Measurements from ENCODE around the gene FOXP3. TPM values are rescaled to one million over a fixed set of nuclear protein-coding genes. Genes with fewer than 3 reads are reported as not detected.

Gene FOXP3
- total RNA-seq, 2 donors from 2014 or later = 0.21 to 0.30 TPM

DNA sequence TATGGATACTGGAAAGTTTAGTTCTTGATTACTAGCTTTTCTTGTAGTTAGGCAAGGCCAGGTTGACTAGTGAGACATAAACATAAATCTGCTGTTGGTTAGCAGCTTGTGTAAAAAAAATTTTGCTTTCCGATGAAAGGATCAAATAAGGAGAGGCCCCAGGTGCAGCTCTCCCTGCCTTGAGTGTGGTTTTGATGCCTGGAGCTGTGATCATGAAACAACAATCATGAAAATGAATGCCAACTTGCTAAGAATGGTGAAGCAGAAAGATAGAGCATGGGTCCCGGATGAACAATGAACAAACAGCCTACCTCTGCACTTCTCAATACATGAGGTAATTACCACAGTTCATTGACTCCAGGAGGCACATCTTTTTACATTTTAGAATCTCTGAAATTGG, 50.1 kb downstream of the FOXP3 start:
- intact Hi-C loops (cut with DNase I) = no loop called here
- Histone ChIP-seq H3K27me3 (no peaks in the 10 kb centered on the region), H3K4me3 (no peak overlapping the region), H3K9ac (ENCODE audit: low read depth in 2 of 2, low read length in 2 of 2) (no peak overlapping the region), H3K27ac (no peak overlapping the region), H3K36me3 (no peaks in the 10 kb centered on the region), H3K4me1 (no peaks in the 10 kb centered on the region), H3K9me3 (no peaks in the 10 kb centered on the region)
- DNase-seq = no peak
- TF ChIP-seq, protein P1, sequence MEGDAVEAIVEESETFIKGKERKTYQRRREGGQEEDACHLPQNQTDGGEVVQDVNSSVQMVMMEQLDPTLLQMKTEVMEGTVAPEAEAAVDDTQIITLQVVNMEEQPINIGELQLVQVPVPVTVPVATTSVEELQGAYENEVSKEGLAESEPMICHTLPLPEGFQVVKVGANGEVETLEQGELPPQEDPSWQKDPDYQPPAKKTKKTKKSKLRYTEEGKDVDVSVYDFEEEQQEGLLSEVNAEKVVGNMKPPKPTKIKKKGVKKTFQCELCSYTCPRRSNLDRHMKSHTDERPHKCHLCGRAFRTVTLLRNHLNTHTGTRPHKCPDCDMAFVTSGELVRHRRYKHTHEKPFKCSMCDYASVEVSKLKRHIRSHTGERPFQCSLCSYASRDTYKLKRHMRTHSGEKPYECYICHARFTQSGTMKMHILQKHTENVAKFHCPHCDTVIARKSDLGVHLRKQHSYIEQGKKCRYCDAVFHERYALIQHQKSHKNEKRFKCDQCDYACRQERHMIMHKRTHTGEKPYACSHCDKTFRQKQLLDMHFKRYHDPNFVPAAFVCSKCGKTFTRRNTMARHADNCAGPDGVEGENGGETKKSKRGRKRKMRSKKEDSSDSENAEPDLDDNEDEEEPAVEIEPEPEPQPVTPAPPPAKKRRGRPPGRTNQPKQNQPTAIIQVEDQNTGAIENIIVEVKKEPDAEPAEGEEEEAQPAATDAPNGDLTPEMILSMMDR (IDR thresholded peaks at IDR 0.05) = no peak

DNA sequence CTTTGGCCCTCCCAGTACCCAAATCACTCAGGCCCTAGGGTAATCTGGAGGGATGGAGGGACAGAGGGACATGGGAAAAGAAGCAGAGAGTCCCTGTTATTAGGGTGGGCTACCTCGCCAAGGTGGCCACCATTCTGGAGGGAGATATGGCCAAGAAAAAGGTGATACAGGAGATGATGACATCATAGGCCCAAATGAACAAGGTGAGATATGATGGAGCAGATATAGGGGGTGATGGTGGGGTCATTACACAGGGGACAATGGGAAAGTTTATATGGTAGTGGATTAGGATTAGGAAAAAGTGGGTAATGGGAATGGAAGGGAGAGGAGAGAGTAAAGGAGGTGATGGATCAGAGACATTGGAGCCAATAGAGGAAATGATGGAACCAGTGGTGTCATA, 51.6 kb downstream of the FOXP3 start:
- H3K4me3 ChIP-seq = no peak overlapping the region
- DNase-seq = no peak

DNA sequence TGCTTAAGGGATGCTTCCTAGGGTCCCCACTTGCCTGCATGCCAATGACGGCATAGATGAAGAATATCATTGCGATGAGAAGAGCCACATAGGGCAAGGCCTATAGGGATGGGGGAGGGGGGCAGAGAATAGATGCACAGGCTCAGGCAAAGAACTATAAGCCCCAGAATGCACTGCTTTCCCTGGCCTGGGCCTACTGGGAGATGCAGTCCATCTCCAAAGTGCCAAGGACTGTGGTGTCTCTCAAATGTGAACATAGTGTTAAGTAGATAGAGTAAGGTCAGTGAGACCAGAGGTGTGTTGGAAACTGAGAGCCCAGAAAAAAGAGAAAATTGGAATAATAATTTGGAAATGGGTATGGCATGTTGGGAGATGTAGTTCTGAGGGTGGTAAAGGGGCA, 52.3 kb downstream of the FOXP3 start:
- intact Hi-C loops (cut with DNase I) = no loop called here

More for the DNA sequence above, 51.6 kb downstream of the FOXP3 start:
- Histone ChIP-seq H3K4me1 (no peaks in the 10 kb centered on the region), H3K27ac (no peak overlapping the region), H3K9ac (ENCODE audit: low read depth in 2 of 2, low read length in 2 of 2) (no peak overlapping the region), H3K36me3 (no peaks in the 10 kb centered on the region), H3K9me3 (no peaks in the 10 kb centered on the region), H3K27me3 (no peaks in the 10 kb centered on the region)
- TF ChIP-seq, protein P1 (IDR thresholded peaks at IDR 0.05) = no peak
- intact Hi-C loops (cut with DNase I) = no loop called here

DNA sequence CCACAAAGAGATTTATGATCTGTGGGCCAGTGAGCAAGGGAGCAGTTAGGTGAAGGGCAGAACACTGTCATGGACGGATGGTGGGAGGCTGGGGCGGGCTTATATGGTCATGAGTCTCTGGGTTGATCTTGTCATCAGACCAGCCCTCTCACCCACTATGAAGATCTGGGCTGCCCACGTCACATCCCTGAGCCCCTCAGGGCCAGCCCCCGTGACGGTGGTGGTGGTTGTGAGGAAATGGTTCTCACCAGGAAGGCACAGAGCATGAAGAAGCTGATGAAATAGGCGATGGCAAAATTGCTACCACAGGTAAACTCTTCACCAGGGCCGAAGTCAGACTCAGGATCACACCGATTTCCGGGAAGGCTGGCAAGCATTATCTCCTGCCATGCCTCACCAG, 53.4 kb downstream of the FOXP3 start:
- H3K9me3 ChIP-seq = no peaks in the 10 kb centered on the region
- no peak for DNase-seq
- intact Hi-C loops (cut with DNase I) = no loop called here
- H3K27ac ChIP-seq = no peak overlapping the region
- H3K4me1 ChIP-seq = no peaks in the 10 kb centered on the region
- H3K36me3 ChIP-seq = no peaks in the 10 kb centered on the region
- H3K9ac ChIP-seq (ENCODE audit: low read depth in 2 of 2, low read length in 2 of 2) = no peak overlapping the region
- TF ChIP-seq, protein P1 (IDR thresholded peaks at IDR 0.05) = no peak
- no peak overlapping the region for H3K4me3 ChIP-seq
- no peaks in the 10 kb centered on the region for H3K27me3 ChIP-seq

More for the DNA sequence above, 52.3 kb downstream of the FOXP3 start:
- no peak overlapping the region for H3K9ac ChIP-seq (ENCODE audit: low read depth in 2 of 2, low read length in 2 of 2)
- no peaks in the 10 kb centered on the region for H3K36me3 ChIP-seq
- no peak overlapping the region for H3K4me3 ChIP-seq
- no peaks in the 10 kb centered on the region for H3K27me3 ChIP-seq
- no peaks in the 10 kb centered on the region for H3K9me3 ChIP-seq
- H3K4me1 ChIP-seq = no peaks in the 10 kb centered on the region
- TF ChIP-seq, protein P1 (IDR thresholded peaks at IDR 0.05) = no peak
- H3K27ac ChIP-seq = no peak overlapping the region
- DNase-seq = no peak

DNA sequence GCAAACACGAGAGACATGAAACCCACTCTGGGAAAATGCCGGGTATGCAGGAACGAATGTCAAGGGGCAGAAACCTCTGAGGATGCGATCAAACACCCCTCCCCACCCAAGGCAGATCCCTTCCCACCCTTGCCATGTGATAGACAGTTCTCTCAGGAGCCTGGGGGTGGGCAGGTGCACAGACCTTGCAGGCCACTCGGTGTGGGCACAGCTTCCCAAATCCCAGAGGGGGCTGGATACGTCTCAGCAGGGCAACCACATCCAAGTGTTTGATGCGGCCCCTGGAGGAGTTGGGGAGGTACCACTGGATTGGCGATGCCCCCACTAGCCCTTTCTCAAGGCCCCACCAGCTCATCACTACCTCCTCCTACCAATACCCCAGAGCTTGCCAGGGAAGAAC, 54.1 kb downstream of the FOXP3 start:
- H3K4me3 ChIP-seq = no peak overlapping the region
- TF ChIP-seq, protein P1 (IDR thresholded peaks at IDR 0.05) = no peak
- intact Hi-C loops (cut with DNase I) = no loop called here
- no peaks in the 10 kb centered on the region for H3K9me3 ChIP-seq
- no peak for DNase-seq
- H3K36me3 ChIP-seq = no peaks in the 10 kb centered on the region
- no peaks in the 10 kb centered on the region for H3K4me1 ChIP-seq
- no peaks in the 10 kb centered on the region for H3K27me3 ChIP-seq
- H3K27ac ChIP-seq = no peak overlapping the region
- H3K9ac ChIP-seq (ENCODE audit: low read depth in 2 of 2, low read length in 2 of 2) = no peak overlapping the region
